NOMO-1 (cell line): ENCODE measurements around the gene TXNDC5.

Experiments
- DNase-seq, 2 experiments: peaks; one replicate each; lab custom pipeline; 2025; ENCODE audit not compliant: unreplicated experiment in 2 of 2; lab: John Stamatoyannopoulos, UW

Gene TXNDC5

GRCh38 chr6:7868926-7869325 lies 41.7 kb downstream of the TXNDC5 start:
- no peak for DNase-seq

DNA sequence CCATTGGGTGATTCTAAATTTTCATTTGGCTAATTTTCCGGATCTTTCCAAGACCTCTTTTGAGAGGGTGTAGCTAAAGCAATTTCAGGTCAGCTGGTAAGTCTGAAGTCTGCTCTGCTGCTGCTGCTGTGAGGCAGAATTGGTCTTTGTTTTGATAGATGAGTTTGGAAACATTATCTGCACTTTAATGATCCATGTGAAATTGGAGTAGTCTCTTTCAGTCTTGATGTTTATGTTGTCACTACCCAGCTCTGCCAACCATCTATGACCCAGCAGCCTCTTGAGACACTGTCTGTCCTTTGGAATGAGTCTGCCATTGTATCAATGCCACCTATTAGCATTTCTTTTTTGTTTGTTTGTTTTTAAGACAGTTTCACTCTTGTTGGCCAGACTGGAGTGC lies 44.1 kb downstream of the TXNDC5 start:
- no peak for DNase-seq

GRCh38 chr6:7865781-7866180 lies 44.8 kb downstream of the TXNDC5 start:
- no peak for DNase-seq

DNA sequence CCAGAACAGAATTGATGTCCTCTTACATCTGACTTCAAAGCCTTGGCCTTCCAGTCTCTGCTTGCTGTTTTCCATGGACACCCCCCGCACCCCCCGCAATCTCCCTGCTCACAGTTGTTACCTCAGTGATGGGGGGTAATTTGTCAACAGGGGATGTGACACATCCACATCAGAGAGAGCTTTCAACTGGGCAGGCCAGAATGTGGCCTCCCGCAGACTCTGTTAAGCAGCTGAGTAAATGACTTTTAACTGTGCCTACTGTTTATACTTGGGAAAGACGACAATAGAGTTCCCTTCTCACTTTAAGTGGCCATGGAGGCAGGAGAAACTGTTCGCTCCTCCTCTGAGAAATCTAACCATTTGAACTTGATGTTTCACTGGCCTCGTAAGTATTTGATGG lies 51.0 kb downstream of the TXNDC5 start:
- no peak for DNase-seq

- DNase-seq, result no peak
These were observed 58.8 kb downstream of the TXNDC5 start for GRCh38 chr6:7851780-7852179.

DNA sequence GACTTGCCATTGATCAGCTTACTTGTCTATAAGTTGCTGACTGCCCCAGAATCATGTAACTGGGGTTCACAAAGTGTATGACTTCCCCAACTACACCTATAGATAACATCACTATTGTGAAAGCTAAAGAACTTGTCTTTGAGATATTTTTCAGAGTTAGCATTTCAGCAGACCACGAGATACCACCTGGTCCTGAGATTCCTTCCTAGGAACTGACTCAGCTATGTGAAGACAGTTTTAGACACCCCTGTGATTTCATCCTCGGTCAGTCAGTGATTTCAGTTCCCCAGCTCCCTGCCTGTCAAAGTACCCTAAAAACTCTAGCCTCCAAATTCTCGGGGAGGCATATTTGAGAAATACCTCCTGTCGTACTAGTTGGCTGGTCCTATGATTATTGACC lies 62.4 kb downstream of the TXNDC5 start:
- DNase-seq, result no peak

GRCh38 chr6:7846966-7847818 lies 63.4 kb downstream of the TXNDC5 start:
- no peak for DNase-seq

GRCh38 chr6:7841781-7842468 lies 68.7 kb downstream of the TXNDC5 start:
- no peak for DNase-seq

DNA sequence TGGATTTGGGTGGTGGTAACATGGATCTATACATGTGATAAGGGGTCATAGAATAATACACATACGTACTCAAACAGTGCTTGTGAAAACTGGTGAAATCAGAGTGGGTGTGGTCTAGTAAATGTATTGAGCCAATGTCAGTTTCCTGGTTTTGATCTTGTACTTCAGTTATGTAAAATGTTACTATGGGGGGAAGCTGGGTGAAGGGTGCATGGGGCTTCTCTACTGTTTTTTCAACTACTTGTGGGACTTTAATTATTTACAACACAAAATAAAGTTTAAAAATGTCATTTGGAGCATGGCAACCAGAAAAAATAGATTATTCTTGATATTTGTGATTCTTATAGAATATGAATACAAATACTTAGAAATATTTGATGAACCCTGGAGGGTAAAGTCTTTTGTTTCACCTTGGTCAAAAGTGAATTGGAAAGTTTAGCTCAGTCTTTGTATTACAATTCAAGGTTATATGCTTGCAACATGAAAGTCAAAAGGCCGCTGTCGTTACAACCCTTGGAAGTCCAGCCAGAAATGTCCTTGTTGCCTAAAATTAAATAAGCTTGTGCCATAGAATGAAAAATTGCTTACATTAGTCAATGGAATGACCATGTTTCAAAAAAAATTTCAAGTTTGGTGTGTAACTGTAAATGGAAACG lies 74.1 kb downstream of the TXNDC5 start:
- no peak for DNase-seq

- no peak for DNase-seq
These were observed 76.9 kb downstream of the TXNDC5 start for GRCh38 chr6:7833751-7834070.

GRCh38 chr6:7832904-7833750 lies 77.5 kb downstream of the TXNDC5 start:
- DNase-seq, result no peak
